Iris pigment epithelial cell (primary cell): ENCODE data around the gene SGK2.
"Not testable (repeated sequence)": the region's sequence is repeated elsewhere in the genome, so short reads cannot be mapped to it uniquely, and the experiment has no call there.

Experiments
- DNase-seq: peaks from one replicate; pipeline ENCODE4 v3.0.0-alpha.2; 2011; ENCODE audit warnings: low read depth

Gene SGK2

DNA sequence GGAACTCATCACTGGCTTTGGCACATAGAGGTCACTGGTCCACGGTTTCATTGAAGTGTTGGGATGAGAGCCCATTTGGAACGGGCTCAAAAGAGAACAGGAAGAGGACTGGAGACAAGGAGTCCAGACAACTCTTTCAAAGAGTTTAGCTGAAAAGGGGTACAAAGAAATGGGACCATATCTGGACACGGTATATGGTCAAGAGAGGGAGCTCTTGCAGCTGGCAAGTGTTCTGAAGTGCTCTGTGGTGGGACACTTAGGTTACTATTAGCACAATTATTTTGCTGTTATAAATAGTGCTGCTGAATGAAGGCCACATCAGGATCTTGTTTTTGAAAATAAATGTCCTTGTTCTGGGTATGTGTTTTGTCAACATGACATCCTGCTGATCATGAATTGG, 4.6 kb downstream of the SGK2 start:
- peak; percentile 25 for DNase-seq

DNA sequence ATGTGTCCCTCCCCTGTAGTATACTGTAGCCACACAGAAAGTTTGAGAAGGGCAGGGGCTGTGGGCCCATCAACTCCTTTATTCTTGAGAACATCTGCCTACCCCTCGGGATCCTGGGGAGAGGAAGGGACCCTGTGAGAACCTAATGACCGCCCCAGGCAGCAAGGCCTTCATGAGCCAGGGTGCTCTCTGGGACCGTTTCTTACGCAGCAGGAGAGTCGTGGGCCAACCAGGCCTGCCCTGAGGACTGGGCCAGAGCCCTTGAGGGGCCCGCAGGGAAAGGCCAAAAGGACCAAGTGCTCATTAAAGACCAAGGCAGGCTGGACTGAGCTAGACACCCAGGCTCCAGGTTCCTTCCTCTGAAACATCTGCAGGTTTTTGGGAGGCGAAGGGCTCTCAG, 5.2 kb downstream of the SGK2 start:
- no peak for DNase-seq

DNA sequence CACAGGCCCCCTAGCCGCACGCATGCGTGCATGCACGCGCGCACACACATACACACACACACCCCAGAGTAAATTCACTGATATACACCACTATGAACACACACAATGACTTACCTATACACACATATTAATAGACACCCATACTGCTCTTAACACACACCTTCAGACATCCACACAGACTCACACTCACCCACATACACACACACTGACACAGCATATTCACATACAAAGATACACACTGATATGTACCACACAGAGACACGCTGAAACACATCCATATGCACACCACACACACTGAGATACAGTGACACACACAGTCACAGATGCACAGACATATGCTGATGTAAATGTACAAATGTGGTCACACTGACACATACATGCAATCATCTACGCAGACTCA, 5.6 kb downstream of the SGK2 start:
- no peak for DNase-seq

DNA sequence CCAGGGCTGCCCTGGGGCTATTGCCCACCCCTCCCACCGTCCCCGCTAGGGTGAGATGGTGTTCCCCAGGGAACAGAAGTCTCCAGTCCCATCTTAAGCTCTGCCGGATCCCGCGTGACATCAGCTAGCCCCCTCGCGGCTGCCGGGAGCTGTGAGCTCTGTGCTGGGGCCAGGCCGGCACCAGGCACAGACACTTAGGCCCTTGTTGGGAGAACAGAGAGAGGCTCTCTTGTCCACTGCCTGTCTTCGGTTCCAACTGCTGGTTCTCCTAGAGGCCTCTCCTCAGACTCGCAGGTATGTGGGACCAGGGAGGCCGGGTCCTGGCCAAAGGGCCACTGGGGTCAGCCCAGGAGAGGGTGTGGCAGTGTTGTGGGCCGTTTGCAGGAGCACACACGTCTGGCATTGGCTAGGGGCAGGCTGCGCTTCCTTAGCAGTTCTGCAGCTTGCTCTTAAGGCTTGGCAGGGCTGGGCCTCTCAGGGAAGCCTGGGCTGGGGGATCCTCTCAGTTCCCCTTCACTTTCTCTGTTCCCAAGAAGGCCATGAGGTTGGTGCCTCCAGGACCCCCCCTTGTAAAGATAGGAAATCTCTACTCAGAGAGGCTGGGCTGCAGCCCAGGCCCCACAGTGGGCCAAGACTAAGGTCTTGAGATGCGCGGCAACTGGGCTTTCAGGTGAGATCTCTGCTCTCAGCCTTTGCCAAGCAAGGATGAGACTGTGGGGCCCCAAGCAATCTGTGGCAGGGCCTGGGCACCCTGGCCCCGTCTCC, 6.3 kb downstream of the SGK2 start:
- DNase-seq, result no peak

DNA sequence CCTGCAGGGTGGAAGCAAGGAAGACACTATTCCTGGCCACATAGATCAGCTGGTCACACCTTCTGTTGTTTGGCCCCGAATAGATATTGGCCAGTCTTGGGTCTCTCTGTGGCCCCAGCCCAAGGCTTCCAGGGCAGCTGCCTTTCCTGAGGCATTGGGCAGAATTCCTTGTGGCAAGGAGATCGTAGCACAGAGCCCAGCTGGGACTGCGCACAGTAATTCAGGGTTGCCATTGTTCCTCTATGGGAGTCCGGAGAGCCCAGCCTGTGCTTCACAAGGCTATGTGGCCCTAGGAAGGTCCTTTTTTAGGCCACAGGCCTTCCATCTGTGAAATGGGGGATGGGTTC, 6.9 kb downstream of the SGK2 start:
- DNase-seq, result no peak

DNA sequence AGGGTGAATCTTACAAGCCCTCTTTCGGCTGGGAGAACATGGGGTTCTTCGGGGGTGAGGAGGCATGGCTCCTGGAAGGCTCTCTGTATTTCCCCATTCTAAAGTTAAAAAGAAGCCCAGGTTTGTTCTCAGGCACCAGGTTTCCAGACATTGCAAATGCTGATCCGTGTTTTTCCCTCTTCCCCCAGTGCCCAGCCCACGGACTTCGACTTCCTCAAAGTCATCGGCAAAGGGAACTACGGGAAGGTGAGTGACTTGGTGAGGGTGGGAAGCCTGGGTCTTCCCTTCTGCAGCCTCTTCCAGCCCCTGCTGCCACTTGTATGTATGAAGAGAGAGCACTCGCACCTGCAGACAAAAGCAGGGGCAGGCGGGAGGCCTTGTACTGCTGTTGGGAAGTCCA, 8.7 kb downstream of the SGK2 start:
- no peak for DNase-seq

DNA sequence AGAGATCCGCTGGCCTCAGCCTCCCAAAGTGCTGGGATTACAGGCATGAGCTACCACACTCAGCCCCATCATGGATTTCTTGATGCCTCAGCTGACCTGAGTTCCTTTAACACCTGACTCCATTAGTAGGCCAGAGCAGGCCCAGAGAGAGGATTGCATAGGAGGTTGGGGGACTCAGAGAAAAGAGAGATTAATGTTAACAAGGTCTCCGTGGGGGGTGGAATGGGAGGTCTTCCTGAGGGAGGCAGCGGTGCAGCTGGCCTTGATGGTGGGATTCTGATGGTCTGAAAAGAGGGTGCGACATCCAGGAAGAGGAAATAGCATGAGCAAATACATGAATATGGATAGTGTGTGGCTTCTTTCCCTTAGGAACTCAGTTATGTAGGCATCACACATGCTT, 9.9 kb downstream of the SGK2 start:
- no peak for DNase-seq

DNA sequence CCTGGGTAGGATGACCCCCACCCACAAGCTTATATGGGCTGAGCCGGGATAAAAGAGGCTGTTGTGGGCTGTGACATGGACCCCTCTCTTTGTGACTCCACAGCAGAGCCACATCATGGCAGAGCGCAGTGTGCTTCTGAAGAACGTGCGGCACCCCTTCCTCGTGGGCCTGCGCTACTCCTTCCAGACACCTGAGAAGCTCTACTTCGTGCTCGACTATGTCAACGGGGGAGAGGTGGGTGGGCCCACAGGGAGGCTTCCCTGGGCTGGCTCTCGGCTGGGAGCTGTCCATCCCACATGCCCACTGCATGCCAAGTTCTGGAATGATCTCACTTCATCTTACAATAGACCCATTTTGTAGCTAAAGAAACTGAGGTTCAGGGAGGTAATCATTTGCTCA, 10.5 kb downstream of the SGK2 start:
- DNase-seq, result no peak

DNA sequence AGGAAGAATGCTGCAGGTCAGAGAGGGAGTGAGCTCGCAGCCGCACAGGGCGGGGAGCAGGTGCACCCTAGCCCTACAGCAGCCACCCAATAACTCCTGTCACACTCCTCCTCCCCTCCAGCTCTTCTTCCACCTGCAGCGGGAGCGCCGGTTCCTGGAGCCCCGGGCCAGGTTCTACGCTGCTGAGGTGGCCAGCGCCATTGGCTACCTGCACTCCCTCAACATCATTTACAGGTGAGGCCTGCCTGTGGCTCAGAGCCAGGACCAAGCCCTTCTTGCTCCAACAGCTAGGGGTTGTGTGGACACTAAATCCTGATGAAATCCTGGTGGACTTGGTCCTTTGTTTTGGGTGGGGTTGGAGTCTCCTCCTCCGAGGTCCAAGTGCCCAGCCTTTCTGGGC, 11.7 kb downstream of the SGK2 start:
- no peak for DNase-seq

DNA sequence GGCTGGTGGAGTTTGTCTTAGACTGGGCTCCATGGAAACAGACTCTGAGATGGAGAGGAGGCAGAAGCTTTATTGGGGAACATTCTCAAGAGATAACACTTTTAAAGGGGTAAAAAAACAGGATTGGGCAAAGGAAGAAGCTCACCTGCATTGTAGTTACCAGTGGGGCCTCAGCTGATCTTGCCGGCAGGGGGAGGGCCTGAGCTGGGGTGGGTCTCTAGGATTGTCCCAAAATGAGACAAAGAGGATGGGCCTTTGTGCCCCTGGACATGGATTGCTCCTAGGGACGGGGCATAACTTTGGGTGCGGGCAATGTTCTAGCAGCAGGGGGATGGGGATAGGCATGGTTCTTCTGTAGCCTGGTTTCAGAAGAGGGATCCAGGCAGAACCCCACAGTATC, 12.5 kb downstream of the SGK2 start:
- DNase-seq, result no peak

DNA sequence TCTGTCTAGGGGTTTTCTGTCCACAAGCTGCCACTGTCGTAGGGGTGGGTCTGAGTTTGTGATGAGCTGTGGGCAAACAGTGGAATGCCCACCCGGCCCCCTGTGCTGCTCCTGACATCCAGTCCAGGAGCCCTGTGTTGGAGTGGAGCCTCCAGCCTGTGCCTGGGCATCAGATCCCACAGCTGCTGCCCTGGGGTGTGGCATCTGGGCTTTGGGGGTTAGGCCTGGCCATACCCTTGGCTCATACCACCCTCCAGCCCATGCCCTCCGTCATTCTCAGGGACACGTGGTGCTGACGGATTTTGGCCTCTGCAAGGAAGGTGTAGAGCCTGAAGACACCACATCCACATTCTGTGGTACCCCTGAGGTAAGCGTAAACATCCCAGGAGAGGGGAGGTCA, 12.9 kb downstream of the SGK2 start:
- no peak for DNase-seq

DNA sequence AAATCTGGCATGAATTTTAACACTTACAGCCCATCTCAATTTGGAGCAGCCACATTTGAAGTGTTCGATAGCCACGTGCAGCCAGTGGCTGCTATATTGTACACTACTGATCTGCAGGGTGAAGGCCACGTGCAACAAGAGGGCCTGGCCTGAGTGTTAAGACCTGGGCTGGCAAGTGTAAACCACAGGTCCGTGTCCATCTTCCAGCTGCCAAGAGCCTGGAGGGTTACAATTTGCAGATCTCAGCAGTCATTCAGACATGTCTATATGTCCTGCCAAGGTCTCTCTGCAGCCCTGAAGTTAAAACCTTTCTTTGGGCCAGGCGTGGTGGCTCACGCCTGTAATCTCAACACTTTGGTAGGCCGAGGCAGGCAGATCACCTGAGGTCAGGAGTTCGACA, 14.1 kb downstream of the SGK2 start:
- no peak for DNase-seq

DNA sequence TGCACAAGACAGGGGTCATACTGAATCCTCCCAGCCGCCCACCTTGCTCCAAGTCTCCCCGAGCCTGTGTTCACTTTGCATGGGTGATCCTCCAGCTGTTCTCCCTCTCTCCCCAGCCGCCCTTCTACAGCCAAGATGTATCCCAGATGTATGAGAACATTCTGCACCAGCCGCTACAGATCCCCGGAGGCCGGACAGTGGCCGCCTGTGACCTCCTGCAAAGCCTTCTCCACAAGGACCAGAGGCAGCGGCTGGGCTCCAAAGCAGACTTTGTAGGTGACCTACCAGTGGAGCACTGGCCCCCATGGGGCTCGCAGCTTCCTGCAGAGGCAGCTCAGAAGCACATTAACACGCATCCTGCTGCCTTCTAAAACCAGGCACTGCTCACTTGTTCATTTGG, 17.3 kb downstream of the SGK2 start:
- DNase-seq, result no peak

DNA sequence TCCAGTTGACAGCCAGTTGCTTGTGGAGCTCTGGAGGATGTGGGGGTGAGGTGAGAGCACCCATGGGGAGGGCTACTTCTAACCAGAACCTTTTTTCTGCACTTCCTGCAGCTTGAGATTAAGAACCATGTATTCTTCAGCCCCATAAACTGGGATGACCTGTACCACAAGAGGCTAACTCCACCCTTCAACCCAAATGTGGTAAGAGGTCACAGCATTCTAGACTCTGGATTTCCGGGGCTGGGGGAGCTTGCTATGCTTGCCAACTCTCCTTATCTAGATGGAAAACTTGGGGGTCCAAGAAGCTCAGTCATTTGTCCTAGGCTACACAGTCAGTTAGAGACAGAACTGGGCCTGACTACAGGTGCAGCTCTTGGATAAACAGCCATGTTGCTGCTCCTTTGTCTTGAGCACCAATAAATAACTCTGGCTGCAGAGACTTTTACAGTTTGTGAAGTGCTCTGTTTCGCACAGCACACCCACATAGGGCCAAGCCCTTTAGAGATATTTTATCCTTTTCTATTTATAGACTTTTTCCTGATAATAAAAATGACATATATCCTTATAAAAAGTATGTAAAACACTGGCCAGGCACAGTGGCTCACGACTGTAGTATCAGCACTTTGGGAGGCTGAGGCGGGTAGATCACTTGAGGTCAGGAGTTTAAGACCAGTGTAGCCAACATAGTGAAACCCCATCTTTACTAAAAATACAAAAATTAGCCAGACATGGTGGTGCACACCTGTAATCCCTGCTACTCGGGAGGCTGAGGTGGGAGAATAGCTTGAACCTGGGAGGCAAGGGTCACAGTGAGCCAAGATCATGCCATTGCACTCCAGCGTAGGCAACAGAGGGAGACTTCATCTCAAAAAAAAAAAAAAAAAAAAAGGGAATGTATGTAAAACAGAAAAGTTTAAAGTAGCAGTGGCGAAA, 21.3 kb downstream of the SGK2 start:
- DNase-seq, result no peak

DNA sequence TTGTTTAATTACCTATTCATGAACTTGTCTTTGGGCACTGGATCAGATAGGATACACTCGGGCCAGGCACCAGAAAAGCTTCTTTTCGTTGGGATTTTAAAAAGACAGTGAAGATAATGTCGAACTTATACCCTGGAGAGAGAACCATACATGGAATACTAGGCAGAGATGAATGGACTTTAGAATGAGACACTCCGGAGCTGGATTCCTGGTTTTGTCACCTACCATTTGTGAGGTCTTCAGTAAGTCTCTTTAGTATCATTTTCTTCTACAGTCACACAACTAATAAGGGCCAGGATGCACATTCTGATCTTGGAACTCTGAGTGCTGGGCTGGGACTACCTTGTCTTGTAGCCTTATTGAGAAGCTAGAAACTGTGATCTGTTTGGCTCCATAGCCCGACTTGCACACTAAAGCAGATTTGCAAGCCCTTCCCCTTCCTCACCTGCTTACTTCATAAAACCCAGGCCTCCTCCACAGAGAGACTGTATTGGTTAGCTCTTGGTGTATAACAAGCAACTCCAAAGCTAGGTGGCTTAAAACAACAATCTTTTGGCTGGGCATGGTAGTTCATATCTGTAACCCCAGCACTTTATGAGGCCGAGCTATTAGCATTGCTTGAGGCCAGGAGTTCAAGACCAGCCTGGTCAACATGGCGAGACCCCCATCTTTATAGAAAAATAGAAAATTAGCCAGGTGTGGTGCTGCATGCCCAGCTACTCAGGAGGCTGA, 24.5 kb downstream of the SGK2 start:
- DNase-seq, result no peak

DNA sequence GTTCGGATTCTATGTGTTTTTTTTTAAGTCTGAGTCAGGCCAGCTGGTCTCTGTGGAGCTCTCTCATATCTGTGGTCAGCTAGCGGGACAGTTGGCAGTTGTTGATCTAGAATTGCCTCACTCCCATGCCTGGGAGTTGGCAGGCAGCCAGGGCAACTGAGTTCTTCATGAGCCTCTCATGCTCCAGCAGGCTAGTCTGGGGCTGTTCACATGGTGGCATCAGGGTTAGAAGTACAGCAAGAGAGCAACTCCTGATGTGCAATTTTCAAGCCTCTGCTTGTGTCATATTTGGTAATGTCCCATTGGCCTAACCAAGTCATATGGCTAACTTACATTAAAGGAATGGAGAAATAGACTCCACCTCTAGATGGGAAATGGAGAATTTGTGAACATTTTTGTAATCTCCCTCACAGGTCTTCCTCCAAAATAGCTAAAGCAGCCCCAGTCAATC, 25.2 kb downstream of the SGK2 start:
- peak; percentile 99 for DNase-seq

DNA sequence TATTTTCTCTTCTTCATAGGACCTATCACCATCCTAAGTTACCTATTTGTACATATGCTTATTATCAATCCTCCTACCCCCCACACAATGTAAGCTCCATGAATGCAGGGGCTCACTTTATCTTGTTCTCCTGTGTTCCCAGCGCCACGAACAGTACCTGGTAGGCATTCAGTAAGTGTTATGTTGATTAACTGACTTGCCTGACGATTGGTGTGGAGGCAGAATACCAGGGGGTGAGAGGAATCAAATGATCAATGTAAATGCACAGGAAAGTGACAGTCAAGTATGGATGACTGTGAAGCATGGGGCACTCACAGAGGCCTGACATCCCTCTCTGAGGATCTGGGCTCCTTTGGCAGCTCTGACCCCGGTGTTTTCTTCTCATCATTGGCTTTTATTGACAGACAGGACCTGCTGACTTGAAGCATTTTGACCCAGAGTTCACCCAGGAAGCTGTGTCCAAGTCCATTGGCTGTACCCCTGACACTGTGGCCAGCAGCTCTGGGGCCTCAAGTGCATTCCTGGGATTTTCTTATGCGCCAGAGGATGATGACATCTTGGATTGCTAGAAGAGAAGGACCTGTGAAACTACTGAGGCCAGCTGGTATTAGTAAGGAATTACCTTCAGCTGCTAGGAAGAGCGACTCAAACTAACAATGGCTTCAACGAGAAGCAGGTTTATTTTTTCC, 25.8 kb downstream of the SGK2 start:
- DNase-seq, result peak; percentile 83

DNA sequence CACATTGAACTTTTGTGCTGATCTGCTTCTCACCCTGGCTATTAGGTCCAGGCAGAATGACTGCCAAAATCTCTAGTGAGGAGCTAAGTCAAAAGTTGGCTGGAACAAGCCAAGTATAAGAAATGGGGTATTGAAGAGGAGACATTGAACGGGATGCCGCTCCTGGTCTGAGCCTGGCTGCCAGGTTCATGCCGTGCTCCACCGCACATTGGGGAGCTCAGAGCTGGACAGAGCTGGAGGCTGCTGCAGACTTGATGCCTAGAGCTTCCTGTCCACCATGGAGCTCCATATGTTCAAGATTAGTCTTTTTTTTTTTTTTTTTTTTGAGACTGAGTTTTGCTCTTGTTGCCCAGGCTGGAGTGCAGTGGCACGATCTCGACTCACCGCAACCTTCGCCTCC, 27.8 kb downstream of the SGK2 start:
- no peak for DNase-seq

DNA sequence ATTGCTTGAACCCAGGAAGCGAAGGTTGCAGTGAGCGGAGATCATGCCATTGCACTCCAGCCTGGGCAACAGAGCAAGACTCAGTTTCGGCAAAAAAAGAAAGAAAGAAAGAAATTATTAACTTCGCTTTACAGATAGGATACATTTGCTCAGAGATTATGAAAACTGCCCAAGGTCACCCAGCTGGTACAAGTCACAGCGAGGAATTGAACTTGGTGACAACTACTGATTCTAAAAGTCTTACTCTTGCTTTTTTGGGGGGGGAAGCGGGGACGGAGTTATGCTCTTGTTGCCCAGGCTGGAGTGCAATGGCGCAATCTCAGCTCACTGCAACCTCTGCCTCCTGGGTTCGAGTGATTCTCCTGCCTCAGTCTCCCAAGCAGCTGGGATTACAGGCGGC, 29.7 kb downstream of the SGK2 start:
- DNase-seq, result not testable (repeated sequence)

DNA sequence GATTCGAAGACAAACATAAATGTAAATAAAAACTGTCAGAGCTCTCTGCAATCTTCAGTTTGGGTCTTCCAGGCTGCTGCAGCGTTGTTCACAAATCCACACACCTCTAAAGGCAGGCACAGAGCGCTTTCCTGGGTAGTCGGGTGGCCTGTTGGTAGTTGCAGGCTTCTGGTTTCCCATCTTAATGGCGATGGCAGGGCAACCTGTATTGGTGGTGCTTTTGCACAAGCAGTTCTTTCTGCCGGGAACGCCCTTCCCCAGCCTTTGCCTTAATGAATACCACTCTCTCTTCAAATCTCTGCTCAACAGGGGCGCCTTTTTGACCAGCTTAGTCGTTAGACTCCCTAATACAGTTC, 31.2 kb downstream of the SGK2 start:
- no peak for DNase-seq

DNA sequence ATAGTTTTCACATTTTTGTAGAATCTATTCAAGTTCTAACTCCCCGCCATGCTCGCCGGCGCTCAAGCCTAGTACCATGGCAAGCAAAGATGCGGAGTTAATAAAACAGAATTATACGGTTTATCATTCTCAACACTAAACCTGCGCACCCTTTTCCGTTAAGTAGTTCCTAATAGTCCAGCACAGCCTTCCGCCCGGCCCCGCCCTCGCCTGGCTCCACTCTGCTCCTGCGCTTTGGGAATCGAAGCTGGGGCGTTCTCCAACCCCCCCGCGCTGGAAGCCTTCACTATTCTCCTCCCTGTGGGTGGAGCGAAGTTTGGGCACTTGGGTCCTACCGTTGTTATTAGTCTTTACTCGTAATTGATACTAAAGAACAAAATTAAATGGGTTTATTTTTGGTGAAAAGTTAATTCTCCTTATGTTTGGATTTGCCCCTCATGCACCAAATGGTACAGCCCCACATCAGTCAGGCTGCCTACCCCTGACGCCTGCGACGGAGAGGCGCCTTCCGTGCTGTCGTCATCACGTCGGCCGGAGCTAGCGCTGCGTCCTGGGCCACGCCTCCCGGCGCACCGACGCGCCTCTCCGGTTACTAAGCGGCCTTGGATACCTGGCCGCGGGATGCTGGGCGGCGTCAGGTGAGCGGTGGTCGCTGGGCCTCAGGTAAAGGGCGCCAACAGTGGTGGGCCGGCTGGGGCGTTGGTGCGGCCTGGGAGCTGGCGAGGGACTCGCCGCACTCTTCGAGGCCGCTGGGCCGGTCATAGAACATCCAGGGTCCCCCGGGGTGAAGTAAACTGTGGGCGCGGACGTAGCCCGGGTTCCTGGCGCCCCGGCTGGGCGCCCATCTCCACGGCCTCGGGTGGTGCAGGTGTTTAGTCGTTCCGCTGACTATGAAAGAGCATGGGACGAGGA, 31.8 kb downstream of the SGK2 start, which contains the start of gene IFT52:
Gene IFT52 (plus strand): TSS at position 546 of the 912 bp plus-strand sequence. CDS start 3,762 bp downstream, outside the sequence.
- DNase-seq, result peak; percentile 94
